GM21526 (cell line): ENCODE data around the gene TIMP1.

Experiments
- ATAC-seq: cut with Tn5 transposase; IDR thresholded peaks from one replicate; pipeline ENCODE4 v1.9.1; 2021; ENCODE audit warnings: moderate library complexity; ENCODE audit not compliant: unreplicated experiment, low FRiP score

The TIMP1 gene

DNA sequence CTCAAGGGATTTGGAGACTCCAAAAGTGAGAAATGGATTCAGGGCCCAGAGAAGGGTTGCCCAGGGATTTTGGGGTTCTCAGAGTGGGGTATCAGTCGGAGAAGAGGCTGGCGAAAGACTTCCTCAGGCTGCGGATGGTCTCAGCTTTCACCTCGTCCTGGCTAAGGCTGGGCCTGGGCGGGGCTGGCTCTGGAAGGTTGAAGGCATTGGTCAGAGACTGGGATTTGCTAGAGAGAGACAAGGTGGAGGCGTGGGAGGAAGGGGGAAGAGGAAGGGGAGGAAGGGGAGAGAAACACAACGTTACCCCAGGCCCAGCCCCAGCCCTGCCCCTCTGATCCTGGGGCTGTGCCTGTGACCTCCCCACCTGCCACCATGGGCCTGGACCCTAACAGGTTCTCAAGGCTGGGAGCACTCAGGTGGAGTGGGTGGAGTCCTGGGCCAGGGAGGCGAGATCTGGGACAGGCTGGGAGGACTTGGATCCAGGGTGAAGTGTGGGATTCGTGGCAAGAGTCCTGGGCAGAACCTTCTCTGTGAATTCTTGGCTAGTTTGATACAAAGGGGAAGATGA, 9.4 kb upstream of the TIMP1 start:
- no peak for ATAC-seq

DNA sequence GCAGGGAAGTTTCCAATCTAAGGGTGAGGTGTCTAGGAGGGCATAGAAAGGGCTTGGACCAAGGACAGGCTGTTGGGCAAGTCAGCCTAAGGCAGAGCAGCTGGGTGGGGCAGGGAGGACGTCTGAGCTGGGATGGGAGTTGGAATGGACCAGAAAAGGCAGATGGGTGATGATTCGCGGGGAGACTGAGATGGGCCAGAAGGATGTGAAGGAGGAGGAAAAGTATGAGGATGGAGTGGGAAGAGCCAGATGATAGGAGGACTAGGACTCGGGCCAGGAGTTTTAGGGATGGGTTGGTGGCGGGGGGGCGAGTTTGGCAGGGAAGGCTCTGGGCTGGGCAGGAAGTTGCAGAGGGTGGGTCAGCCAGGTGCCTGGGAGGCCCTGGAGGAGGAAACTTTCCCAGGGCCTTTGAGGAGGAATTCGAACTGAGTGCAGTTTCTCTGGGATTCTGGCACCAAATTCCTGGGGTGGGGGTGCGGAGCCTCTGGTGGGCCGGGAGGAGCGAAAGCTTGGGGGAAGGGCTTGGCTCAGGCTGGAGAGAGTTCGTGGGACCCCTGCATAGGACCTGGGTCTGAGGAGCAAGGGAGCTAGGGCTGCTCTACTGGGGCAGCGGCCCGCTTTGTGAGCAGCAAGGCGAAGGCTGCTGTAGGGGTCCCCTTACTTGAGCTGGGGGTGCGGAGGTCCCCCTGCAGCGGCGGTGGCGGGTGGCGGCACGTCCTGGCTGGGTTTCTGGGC, 8.7 kb upstream of the TIMP1 start:
- no peak for ATAC-seq

- no peak for ATAC-seq
These were observed 8.1 kb upstream of the TIMP1 start for GRCh38 chrX:47574076-47574546.

GRCh38 chrX:47574547-47575301, 7.5 kb upstream of the TIMP1 start:
- no peak for ATAC-seq

- no peak for ATAC-seq
These were observed 6.0 kb upstream of the TIMP1 start for GRCh38 chrX:47576021-47576898.

DNA sequence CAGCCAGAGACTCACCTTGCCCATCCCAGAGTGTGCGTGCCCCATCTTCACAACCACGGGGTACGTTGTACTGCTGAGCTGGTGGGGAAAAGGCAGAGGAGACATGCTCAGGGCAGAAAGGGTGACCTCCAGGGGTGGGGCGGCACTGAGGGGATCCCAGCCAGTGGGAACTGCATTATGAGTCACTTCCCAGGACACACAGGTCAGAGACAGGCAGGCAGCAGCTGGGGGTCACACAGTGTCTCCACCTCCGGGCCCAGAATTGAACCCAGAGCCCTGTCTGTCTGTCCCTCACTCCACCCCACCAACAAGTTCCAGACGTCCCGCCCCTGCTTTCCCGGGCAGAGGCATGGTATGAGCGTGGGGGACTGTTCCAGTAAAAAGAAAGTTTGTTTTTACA, 4.8 kb upstream of the TIMP1 start:
- no peak for ATAC-seq

- ATAC-seq, result no peak
These were observed 4.3 kb upstream of the TIMP1 start for GRCh38 chrX:47577901-47578300.

DNA sequence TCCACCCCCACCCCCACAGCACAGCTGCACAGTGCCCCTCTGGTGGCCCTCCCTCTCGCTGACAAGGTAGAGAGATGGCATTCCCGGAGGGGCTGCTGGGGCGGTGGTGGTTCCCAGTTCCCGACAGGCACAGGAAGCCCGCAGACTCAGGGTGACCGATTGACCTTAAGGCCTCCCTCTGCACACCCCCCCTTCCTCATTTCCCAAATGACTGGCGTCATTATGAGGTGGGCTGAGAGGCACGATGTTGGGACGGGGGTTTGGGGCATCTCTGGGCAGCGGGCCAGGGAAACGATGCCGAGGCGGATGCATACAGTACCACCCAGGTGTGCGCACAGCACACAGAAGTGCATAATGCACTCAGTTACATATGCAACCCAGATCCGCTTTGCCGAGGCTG, 3.5 kb upstream of the TIMP1 start:
- ATAC-seq, result no peak

GRCh38 chrX:47579537-47579936, 2.7 kb upstream of the TIMP1 start:
- ATAC-seq, result no peak

DNA sequence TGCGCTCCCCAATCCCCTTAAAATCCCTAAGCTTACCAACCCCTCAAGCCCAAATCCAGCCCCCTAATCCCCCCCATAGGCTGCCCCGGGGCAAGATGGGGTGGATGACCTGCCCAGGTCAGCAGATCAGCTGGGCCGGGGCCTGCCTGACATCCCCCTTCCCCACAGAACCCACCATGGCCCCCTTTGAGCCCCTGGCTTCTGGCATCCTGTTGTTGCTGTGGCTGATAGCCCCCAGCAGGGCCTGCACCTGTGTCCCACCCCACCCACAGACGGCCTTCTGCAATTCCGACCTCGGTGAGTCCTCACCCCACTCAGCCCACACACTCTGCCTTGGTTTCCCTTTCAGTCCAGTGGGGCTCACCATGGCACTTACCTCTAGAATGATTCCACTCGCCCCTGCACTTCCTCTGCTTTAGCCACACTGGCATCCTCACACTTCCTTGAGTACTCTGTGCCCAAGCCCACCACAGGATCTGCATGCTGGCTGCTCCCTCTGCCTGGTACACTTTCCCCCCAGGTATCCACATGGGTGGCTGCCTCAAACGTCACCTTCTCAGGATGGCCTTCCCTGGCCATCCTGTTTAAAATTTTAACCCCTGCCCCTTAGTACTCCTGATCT, 1.1 kb downstream of the TIMP1 start:
- no peak for ATAC-seq

DNA sequence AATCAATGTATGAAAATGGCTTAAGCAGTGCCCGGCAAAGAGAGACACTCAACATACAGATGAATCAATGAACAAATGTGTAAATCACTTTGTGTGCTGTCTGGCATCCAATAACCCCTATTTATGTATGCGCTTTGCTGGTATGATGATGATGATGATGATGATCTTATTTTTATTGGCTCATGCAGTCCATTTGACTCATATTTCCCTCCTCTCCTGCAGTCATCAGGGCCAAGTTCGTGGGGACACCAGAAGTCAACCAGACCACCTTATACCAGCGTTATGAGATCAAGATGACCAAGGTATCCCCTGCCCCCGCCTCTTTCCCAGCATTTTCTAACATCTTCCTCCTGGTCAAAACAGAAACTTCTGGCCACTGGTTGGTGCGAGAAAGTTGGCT, 2.5 kb downstream of the TIMP1 start:
- no peak for ATAC-seq

DNA sequence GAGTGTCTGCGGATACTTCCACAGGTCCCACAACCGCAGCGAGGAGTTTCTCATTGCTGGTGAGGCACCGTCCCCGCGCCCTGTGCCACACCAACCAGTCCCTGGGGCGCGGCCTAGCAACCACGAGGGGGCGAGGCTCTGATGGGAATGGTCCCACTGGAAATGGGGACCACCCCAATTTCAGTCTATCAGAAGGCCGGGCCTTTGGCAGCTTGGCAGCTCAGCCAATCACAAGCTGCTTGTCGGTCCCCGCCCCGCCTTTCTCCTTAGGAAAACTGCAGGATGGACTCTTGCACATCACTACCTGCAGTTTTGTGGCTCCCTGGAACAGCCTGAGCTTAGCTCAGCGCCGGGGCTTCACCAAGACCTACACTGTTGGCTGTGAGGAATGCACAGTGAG, 3.0 kb downstream of the TIMP1 start:
- no peak for ATAC-seq

DNA sequence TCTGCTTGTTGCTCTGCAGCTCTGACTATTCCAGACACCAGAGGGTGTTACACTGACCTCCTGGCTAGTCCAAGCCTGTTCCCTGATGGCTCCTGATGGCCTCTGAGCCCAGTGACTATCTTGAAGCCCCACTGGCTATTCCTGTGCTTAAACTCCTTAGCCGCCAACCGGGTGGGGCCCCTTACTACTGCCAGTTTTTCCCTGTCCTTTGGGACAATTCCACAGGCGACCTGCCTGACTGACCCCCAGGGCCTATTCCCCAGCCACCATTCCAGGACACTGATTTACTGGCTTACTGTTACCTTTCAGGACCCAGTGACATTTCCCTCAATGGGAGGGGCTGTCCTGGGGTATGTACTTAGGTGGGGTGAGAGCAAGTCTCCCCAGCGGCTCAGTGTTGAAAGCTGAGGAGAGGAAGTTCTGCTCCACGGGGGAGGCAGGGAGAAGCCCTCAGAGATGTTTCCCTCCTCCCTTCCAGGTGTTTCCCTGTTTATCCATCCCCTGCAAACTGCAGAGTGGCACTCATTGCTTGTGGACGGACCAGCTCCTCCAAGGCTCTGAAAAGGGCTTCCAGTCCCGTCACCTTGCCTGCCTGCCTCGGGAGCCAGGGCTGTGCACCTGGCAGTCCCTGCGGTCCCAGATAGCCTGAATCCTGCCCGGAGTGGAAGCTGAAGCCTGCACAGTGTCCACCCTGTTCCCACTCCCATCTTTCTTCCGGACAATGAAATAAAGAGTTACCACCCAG, 4.0 kb downstream of the TIMP1 start:
- no peak for ATAC-seq

- ATAC-seq, result no peak
These were observed 5.1 kb downstream of the TIMP1 start for GRCh38 chrX:47587091-47587891.

- no peak for ATAC-seq
These were observed 5.9 kb downstream of the TIMP1 start for GRCh38 chrX:47587906-47588735.

GRCh38 chrX:47590984-47591383, 8.7 kb downstream of the TIMP1 start:
- ATAC-seq, result no peak

- ATAC-seq, result no peak
These were observed 11.3 kb downstream of the TIMP1 start for GRCh38 chrX:47593522-47593921.

DNA sequence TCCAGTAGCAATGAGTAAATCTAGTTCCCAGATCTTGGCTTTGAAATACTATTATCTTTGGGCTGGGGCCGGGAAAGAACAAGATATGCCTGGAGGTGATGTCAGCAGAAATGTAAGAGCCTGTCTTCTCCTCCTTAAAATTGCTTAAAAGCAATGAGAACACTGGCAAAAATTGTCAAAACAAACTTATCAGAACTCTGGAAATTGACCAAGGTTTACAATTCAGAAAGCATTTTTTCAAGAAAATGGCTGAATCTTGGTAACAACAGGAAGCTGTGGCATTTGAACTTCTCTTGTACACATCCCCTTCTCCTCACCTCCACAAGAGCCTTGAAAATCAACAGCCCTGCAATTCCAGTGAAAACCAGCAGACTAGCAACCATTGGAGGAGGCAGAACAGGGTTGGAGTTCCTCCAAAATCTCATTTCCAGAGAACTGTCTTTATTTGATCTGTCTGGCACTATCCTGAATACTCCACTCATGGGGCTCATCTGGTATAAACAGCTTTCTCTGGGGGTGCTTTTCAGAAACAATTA, 13.5 kb downstream of the TIMP1 start:
- no peak for ATAC-seq
